Measurements from ENCODE around the gene CAMSAP1.

GRCh38 chr9:135773530-135774238, 133.7 kb downstream of the CAMSAP1 start:
- TF ChIP-seq EZH2 (IDR thresholded peaks at IDR 0.05; ENCODE audit: borderline replicate concordance, insufficient read depth, low read length, poor library complexity, severe bottlenecking) (no peak), RAD21 (conservative IDR thresholded peaks at IDR 0.05) (no peak)

Measured in neural cell (in vitro differentiated cells).